LNCAP (cell line): Measurements from ENCODE around the gene WIPF3.

ENCODE experiments used
- CTCF ChIP-seq: fragments of 450-650 bp; IDR thresholded peaks from 2 replicates; pipeline ENCODE4 v1.5.1; 2017; ENCODE audit warnings: mild to moderate bottlenecking

The WIPF3 gene

DNA sequence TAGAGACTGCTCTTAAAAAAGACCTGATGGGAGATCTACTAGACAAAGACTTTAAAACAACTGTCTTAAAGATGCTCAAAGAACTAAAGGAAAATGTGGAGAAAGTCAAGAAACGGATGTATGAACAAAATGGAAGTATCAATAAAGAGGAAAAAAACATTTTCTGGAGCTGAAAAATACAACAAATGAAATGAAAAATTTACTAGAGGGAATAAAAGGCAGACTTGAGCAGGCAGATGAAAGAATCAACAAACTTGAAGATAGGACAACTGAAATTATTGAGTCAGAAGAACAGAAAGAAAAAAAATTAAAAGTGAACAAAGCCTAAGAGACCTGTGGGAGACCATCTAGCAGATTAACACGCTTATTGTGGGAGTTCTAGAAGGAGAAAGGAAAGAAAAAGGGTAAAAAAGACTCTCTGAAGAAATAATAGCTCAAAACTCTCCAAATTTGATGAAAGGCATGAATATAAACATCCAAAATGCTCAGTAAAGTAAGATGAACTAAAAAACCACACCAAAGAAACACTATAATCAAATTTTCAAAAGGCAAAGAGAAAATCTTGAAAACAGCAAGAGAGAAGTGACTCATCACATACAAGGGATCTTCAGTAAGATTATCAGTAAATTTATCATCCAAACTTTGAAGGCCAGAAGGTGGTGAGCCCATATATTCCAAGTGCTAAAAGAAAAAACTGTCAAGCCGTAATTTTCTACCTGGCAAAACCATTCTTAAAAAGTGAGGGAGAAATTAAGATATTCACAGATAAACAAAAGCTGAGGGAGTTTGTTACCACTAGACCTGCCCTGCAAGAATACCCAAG is 100.1 kb downstream of the WIPF3 start:
- TF ChIP-seq CTCF: no peak

DNA sequence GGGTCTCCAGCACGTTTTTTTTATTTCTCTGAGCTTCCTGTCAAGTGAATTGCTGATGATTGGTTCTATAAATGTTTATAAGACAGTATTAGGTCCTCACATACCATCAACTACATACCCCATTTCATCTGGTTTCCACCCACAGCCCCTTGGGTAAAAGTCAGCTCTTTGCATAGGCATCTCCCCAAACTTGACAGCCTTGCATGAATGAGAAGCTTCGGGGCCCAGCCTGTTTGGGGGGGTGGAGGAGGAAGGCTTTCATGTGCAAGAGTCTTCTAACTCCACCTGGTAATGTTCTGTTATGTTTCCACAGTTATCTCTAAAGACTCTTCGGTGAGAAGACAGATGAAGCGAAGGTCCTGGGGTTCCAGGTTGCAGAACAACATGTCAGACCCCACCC is 107.9 kb downstream of the WIPF3 start:
- TF ChIP-seq CTCF: no peak

DNA sequence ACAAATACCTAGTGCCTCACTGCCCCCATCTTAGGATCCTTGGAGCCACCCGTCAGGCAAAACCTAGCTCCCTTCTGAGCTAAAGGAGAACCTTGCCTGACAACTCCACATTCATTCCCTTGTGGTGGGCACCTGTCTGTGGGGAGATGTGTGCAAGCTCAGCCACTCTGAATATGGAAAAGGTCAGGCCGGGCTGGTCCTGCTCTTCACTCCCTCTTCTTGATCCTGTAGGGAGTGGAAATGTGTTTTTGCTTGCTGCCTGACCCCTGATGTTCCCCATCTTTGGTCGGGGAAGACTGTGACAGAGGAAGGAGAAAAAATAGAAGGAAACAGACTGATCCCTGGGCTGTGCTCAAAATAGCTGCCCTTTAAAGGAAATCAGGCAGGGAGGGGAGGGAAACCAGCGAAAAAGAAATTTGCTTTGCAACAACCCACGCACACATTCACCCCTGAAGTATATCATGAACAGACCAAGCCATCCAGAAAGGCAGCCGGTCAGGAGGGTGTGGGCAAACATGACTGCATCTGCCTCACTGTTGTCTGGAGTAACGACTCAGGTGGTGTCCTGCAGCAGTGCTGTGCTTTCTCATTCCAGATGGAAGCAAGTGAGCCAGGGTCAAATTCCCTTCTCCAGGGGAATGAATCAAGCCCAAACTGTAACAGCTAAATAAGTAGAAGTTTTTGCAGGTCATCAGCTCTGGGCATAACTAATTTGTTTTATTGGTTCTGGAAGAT is 109.3 kb downstream of the WIPF3 start:
- no peak for TF ChIP-seq CTCF

DNA sequence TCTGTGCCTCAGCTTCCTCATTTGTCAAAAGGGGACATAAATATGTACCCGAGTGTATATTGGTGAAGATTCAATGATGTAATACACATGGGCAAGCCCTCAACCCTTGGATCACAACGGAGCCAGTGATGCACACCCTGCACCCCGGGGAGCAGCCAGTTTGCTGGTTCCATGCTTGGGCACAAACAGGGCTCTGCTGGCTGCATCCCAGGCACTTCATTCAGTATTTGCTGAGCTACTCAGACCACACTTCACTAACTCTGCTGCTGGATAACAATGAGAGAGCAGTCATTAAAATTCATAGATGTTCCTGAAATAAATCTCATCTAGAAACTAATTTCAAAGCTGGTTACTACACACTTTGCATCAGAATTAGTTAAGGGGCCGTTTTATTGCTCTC is 111.3 kb downstream of the WIPF3 start:
- TF ChIP-seq CTCF: no peak

GRCh38 chr7:29918850-29919249 is 112.5 kb downstream of the WIPF3 start:
- TF ChIP-seq CTCF: no peak

DNA sequence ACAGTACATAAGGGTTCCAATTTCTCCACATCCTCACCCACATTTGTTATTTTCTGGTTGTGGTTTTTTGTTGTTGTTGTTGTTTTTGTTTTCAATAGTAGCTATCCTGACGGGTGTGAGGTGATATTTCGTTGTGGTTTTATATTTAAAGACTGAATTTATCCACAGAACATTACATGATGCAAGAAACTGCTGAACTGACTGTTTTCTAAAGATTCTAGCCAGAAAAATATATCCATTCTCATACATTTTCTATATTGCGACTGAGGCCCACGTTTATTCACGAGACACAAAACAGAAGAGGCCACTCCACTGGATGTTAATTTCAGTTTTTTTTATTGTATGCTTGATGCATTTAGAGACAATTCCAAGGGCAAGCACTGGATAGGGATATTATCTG is 113.5 kb downstream of the WIPF3 start:
- TF ChIP-seq CTCF: no peak

DNA sequence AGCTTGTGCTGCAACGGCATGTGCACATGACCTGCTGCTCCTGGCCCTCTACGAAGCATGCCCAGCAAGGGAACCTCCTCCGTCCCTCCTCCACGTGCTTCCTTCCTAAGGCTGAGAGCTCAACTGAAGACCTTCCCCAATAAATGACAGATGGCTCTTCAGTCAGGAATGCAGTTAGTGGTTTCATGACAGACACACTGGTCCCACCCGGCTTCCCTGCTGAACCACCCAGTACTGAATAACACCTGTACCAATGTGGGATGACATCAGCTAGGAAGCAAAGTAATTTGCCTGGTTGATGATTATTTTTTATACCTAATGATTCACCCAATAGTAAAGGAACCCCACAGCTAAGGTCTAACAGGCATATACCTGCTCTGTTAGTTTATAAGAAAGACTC is 114.2 kb downstream of the WIPF3 start:
- no peak for TF ChIP-seq CTCF
